ENCODE results near the gene NDFIP1. TPM values are rescaled to one million over a fixed set of nuclear protein-coding genes. Genes with fewer than 3 reads are reported as not detected.

NDFIP1 gene
- total and polyA plus RNA-seq, 2 of the 4 experiments (the other 2 are of a cell fraction): 7.7 to 15.4 TPM

GRCh38 chr5:142082182-142082781 is 26.3 kb upstream of the NDFIP1 start:
- CTCF ChIA-PET: no interaction called here

More at GRCh38 chr5:142082182-142082781, 26.3 kb upstream of the NDFIP1 start:
- Histone ChIP-seq H3K9ac (ENCODE audit: low read depth, low read length) (no peak overlapping the region), H3K36me3 (ENCODE audit: control insufficient read depth, insufficient read depth, low read length) (no peaks in the 10 kb centered on the region), H2BK5ac (ENCODE audit: low read depth, low read length, poor library complexity, severe bottlenecking) (no peak overlapping the region), H3K56ac (ENCODE audit: extremely low read depth, insufficient read depth, low read length) (no peak overlapping the region), H3K4ac (ENCODE audit: low read depth, low read length) (no peak overlapping the region), H2BK15ac (ENCODE audit: low read depth, low read length) (no peak overlapping the region), H3K79me1 (ENCODE audit: low read depth in 1 of 2, low read length in 2 of 2) (no peaks in the 10 kb centered on the region), H4K91ac (ENCODE audit: insufficient read depth, low read depth, low read length) (no peak overlapping the region), H3K27ac (ENCODE audit: insufficient read depth, low read length) (no peak overlapping the region), H3K4me3 (ENCODE audit: insufficient read depth, low read depth, low read length) (no peak overlapping the region), H2AK9ac (replicated peaks; ENCODE audit: low read depth, low read length, poor library complexity) (no peak overlapping the region), H3K9me3 (ENCODE audit: control insufficient read depth, insufficient read depth, low read length) (no peaks in the 10 kb centered on the region), H3K4me1 (ENCODE audit: control insufficient read depth, insufficient read depth, low read length) (no peaks in the 10 kb centered on the region), H4K20me1 (ENCODE audit: insufficient read depth, low read length) (no peaks in the 10 kb centered on the region), H2AK5ac (ENCODE audit: low read depth, low read length) (no peak overlapping the region), H4K8ac (ENCODE audit: low read depth in 2 of 2, low read length in 2 of 2) (no peak overlapping the region), H2AFZ (replicated peaks; ENCODE audit: low read length, poor library complexity) (no peak overlapping the region), H3K23ac (ENCODE audit: low read depth, low read length) (no peak overlapping the region), H3K4me2 (ENCODE audit: low read depth, low read length) (no peak overlapping the region), H2BK120ac (ENCODE audit: low read depth, low read length) (no peak overlapping the region), H3K18ac (ENCODE audit: low read depth, low read length) (no peak overlapping the region), H3K14ac (replicated peaks; ENCODE audit: low read depth, low read length) (no peak overlapping the region), H3K9me1 (ENCODE audit: insufficient read depth, low read length) (no peaks in the 10 kb centered on the region), H2BK20ac (ENCODE audit: low read depth, low read length) (no peak overlapping the region), H3K27me3 (ENCODE audit: control insufficient read depth, insufficient read depth, low read length) (peaks cover 34% of the 10 kb centered on the region), H4K5ac (ENCODE audit: low read depth, low read length) (no peak overlapping the region)
- dilution Hi-C loops (cut with HindIII; ENCODE audit: low sequenced_read_pairs, unreplicated experiment) (no loop called here), in situ Hi-C loops (cut with MboI; ENCODE audit: low sequenced_read_pairs) (no loop called here), intact Hi-C loops (cut with micrococcal nuclease) (no loop called here)
- TF ChIP-seq ELK1 (IDR thresholded peaks at IDR 0.05; ENCODE audit: borderline replicate concordance, low read depth, low read length) (no peak), CTCF (conservative IDR thresholded peaks at IDR 0.05; ENCODE audit: low read depth, low read length) (no peak), BHLHE40 (IDR thresholded peaks at IDR 0.05; ENCODE audit: low read depth, low read length) (no peak), FOS (IDR thresholded peaks at IDR 0.05; ENCODE audit: low read depth, low read length) (no peak), RAD21 (IDR thresholded peaks at IDR 0.05; ENCODE audit: low read length) (no peak), MAZ (IDR thresholded peaks at IDR 0.05; ENCODE audit: borderline replicate concordance, low read depth, low read length) (no peak), CHD1 (IDR thresholded peaks at IDR 0.05; ENCODE audit: low read depth, low read length) (no peak), POLR2A (IDR thresholded peaks at IDR 0.05; ENCODE audit: low read depth, low read length) (no peak), RFX5 (IDR thresholded peaks at IDR 0.05; ENCODE audit: low read depth, low read length) (no peak), USF2 (IDR thresholded peaks at IDR 0.05; ENCODE audit: low read depth, low read length) (no peak), MAFK (IDR thresholded peaks at IDR 0.05; ENCODE audit: low read depth, low read length) (no peak)
- POLR2A ChIA-PET (ENCODE audit: unreplicated experiment): no interaction called here
- DNase-seq (no peak), ATAC-seq (ENCODE audit: low read depth) (no peak)
- BruUV-seq (replicated peaks): no TSS peak
